HG03135 (cell line): ENCODE measurements around the gene DOP1B.
"Not testable (repeated sequence)": the region's sequence is repeated elsewhere in the genome, so short reads cannot be mapped to it uniquely, and the experiment has no call there.

Source experiments
- ATAC-seq: cut with Tn5 transposase; IDR thresholded peaks from one replicate; pipeline ENCODE4 v1.9.1; 2021; ENCODE audit warnings: mild to moderate bottlenecking, moderate library complexity; ENCODE audit not compliant: unreplicated experiment

The DOP1B gene

GRCh38 chr21:36170823-36171222 is 14.2 kb downstream of the DOP1B start:
- ATAC-seq = no peak

GRCh38 chr21:36171336-36171735 is 14.7 kb downstream of the DOP1B start:
- no peak for ATAC-seq

- no peak for ATAC-seq
Observed at GRCh38 chr21:36171741-36172331, 15.2 kb downstream of the DOP1B start.

GRCh38 chr21:36174780-36175179 is 18.2 kb downstream of the DOP1B start:
- ATAC-seq = no peak

- ATAC-seq = no peak
Observed at GRCh38 chr21:36175771-36176565, 19.3 kb downstream of the DOP1B start.

- ATAC-seq = no peak
Observed at GRCh38 chr21:36178349-36178748, 21.7 kb downstream of the DOP1B start.

GRCh38 chr21:36179145-36179544 is 22.5 kb downstream of the DOP1B start:
- no peak for ATAC-seq

- no peak for ATAC-seq
Observed at GRCh38 chr21:36180963-36181362, 24.3 kb downstream of the DOP1B start.

GRCh38 chr21:36183144-36183795 is 26.6 kb downstream of the DOP1B start:
- no peak for ATAC-seq

- ATAC-seq = no peak
Observed at GRCh38 chr21:36184545-36184944, 27.9 kb downstream of the DOP1B start.

GRCh38 chr21:36185523-36185922 is 28.9 kb downstream of the DOP1B start:
- no peak for ATAC-seq

- ATAC-seq = no peak
Observed at GRCh38 chr21:36186081-36186480, 29.5 kb downstream of the DOP1B start.

GRCh38 chr21:36186506-36187399 is 30.1 kb downstream of the DOP1B start:
- ATAC-seq = no peak

GRCh38 chr21:36188081-36188681 is 31.6 kb downstream of the DOP1B start:
- no peak for ATAC-seq

GRCh38 chr21:36188937-36189336 is 32.3 kb downstream of the DOP1B start:
- ATAC-seq = no peak

GRCh38 chr21:36190736-36191135 is 34.1 kb downstream of the DOP1B start:
- ATAC-seq = no peak

- ATAC-seq = no peak
Observed at GRCh38 chr21:36193200-36193599, 36.6 kb downstream of the DOP1B start.

GRCh38 chr21:36194024-36194423 is 37.4 kb downstream of the DOP1B start:
- ATAC-seq = no peak

GRCh38 chr21:36195613-36196012 is 39.0 kb downstream of the DOP1B start:
- ATAC-seq = no peak

GRCh38 chr21:36199021-36199420 is 42.4 kb downstream of the DOP1B start:
- ATAC-seq = no peak

- not testable (repeated sequence) for ATAC-seq
Observed at GRCh38 chr21:36199575-36199974, 43.0 kb downstream of the DOP1B start.
